Mesodermal cell (in vitro differentiated cells): ENCODE data around the gene SEMA4C.

Source experiments
- H3K27ac ChIP-seq: 2 replicates; pipeline ENCODE4 v1.7.0; 2013; ENCODE audit warnings: mild to moderate bottlenecking, low read depth, low read length, moderate library complexity; ENCODE audit not compliant: severe bottlenecking
- H3K36me3 ChIP-seq: 2 replicates; pipeline ENCODE4 v1.7.1; 2013; ENCODE audit warnings: mild to moderate bottlenecking, low read length, moderate library complexity; ENCODE audit not compliant: control insufficient read depth, insufficient read depth
- H3K4me1 ChIP-seq: one replicate; pipeline ENCODE4 v1.7.1; 2013; ENCODE audit warnings: mild to moderate bottlenecking, low read length; ENCODE audit not compliant: insufficient read depth, control insufficient read depth, poor library complexity, severe bottlenecking
- H3K4me3 ChIP-seq: 2 replicates; pipeline ENCODE4 v1.7.0; 2013; ENCODE audit warnings: low read length, control low read depth, mild to moderate bottlenecking; ENCODE audit not compliant: insufficient read depth, poor library complexity, severe bottlenecking; ENCODE audit errors: extremely low read depth
- H3K9me3 ChIP-seq: 2 replicates; pipeline ENCODE4 v1.7.1; 2013; ENCODE audit warnings: mild to moderate bottlenecking, low read length, moderate library complexity; ENCODE audit not compliant: control insufficient read depth
- WGBS, 2 experiments: methylation state at CpG; one replicate each; pipeline ENCODE4 v1.1.5; 2013; ENCODE audit warnings: missing lambda C conversion rate in 2 of 2; ENCODE audit not compliant: insufficient coverage in 2 of 2; 5-methylcytosine and 5-hydroxymethylcytosine counted together

The SEMA4C gene

GRCh38 chr2:96839293-96839874 is 30.5 kb downstream of the SEMA4C start:
- H3K36me3 ChIP-seq = peaks cover 8% of the 10 kb centered on the region
- H3K4me1 ChIP-seq = no peaks in the 10 kb centered on the region
- 95 to 96% methylated on average over 35 to 42 of the region's 42 CpGs for WGBS, 2 experiments
- H3K4me3 ChIP-seq = no peak overlapping the region
- H3K9me3 ChIP-seq = no peaks in the 10 kb centered on the region
- no peak overlapping the region for H3K27ac ChIP-seq

- H3K9me3 ChIP-seq = no peaks in the 10 kb centered on the region
- WGBS, 2 experiments = 89 to 96% methylated on average over 15 to 22 of the region's 23 CpGs
- no peak overlapping the region for H3K27ac ChIP-seq
- peaks cover 8% of the 10 kb centered on the region for H3K36me3 ChIP-seq
- peaks cover 2% of the 10 kb centered on the region for H3K4me1 ChIP-seq
- H3K4me3 ChIP-seq = no peak overlapping the region
Measured at GRCh38 chr2:96838345-96839292, 31.3 kb downstream of the SEMA4C start.

DNA sequence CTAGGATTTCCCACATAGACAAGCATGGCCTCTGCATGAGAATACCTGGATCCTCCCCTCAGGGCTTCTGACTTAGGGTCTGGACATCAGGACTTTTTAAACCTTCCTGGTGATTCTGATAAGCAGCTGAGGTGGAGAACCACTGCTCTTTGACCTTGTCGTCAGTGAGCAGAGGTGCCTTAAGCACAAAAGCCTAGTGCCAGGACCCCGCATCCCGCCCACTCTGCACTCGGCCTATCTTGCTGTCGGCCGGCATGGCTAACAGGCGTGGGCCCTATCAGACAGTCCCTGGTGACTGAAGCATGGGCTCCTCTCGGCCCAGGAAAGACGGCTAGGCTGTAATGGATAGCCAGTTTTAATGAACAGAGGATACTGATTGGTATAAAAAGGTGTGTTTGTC is 32.3 kb downstream of the SEMA4C start:
- Histone ChIP-seq H3K9me3 (no peaks in the 10 kb centered on the region), H3K4me1 (peaks cover 12% of the 10 kb centered on the region), H3K4me3 (no peak overlapping the region), H3K36me3 (peaks cover 18% of the 10 kb centered on the region), H3K27ac (no peak overlapping the region)
- 90 to 93% methylated on average over 8 to 9 of the region's 9 CpGs for WGBS, 2 experiments

DNA sequence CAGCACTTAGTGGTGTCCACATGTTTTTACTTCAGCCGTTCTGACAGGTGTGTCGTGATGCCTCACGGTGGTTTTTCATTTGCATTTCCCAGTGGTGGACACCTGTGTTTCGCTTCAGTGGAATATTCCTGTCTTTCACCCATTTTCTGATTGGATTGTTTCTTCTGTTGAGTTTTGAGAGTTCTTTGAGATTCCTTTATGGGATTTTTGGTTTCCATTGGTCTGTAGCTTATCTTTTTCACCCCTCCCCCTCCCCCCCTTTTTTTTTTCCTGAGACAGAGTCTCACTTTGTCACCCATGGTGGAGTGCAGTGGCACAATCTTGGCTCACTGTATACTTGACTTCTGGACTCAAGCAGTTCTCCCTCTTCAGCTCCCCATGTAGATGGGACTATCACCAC is 34.0 kb downstream of the SEMA4C start:
- 100% methylated on average over 3 of the region's 4 CpGs for WGBS, 2 experiments
- H3K9me3 ChIP-seq = no peaks in the 10 kb centered on the region
- H3K4me3 ChIP-seq = no peak overlapping the region
- peaks cover 25% of the 10 kb centered on the region for H3K36me3 ChIP-seq
- peaks cover 22% of the 10 kb centered on the region for H3K4me1 ChIP-seq
- H3K27ac ChIP-seq = no peak overlapping the region

DNA sequence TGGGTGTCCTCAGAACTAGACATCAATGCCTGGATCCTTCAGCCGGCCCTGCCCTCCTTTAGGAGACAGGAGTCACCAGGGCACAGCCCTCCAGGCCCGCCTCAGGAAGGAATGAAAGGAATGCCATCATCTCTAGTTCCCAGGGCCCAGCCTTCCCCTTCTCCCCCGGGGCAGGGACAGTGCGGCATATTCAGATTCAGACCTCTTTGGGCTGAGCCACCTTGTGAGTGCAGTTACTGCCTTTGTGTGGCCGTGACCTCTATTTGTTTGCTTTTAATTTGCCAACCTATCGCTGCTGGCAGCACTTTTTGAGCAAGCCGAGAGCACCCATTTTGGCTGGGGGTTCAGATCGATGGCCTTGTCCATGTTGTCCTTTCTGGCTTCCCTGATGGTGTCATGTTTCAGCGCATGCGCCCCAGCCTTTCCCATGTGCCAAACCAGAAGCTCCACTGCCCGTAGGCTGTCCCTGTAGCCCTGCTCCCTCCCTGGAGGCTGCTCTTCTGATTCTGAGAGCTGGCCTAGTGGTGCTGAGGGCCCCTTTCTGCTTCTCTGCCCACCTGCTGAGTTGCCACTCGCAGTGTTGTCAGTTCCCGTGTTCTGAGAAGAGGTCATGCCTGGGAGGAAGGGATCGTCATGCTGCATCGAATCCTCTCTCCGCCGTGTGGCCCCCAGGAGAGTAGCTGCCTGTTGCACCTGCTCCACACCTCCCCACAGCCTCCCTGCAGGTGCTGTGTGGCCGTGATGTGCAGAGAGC is 36.9 kb downstream of the SEMA4C start:
- Histone ChIP-seq H3K27ac (peak overlapping the region; percentile 93), H3K36me3 (peaks cover 41% of the 10 kb centered on the region), H3K9me3 (no peaks in the 10 kb centered on the region), H3K4me3 (no peak overlapping the region), H3K4me1 (peaks cover 22% of the 10 kb centered on the region)
- 24 to 26% methylated on average over 13 to 15 of the region's 18 CpGs for WGBS, 2 experiments

- peaks cover 47% of the 10 kb centered on the region for H3K36me3 ChIP-seq
- 52 to 61% methylated on average over 8 to 10 of the region's 11 CpGs for WGBS, 2 experiments
- no peaks in the 10 kb centered on the region for H3K9me3 ChIP-seq
- peak overlapping the region; percentile 93 for H3K27ac ChIP-seq
- peaks cover 22% of the 10 kb centered on the region for H3K4me1 ChIP-seq
- H3K4me3 ChIP-seq = no peak overlapping the region
Measured at GRCh38 chr2:96832408-96832753, 37.5 kb downstream of the SEMA4C start.

GRCh38 chr2:96831679-96832078 is 38.2 kb downstream of the SEMA4C start:
- peak overlapping the region; percentile 93 for H3K27ac ChIP-seq
- H3K4me1 ChIP-seq = peaks cover 22% of the 10 kb centered on the region
- peaks cover 51% of the 10 kb centered on the region for H3K36me3 ChIP-seq
- 91 to 94% methylated on average over 5 to 7 of the region's 10 CpGs for WGBS, 2 experiments
- H3K4me3 ChIP-seq = no peak overlapping the region
- no peaks in the 10 kb centered on the region for H3K9me3 ChIP-seq

GRCh38 chr2:96830044-96830562 is 39.8 kb downstream of the SEMA4C start:
- 90 to 93% methylated on average over 3 to 4 of the region's 5 CpGs for whole genome bisulfite sequencing, 2 experiments
- H3K4me1 ChIP-seq = peaks cover 22% of the 10 kb centered on the region
- H3K4me3 ChIP-seq = no peak overlapping the region
- H3K27ac ChIP-seq = no peak overlapping the region
- H3K9me3 ChIP-seq = no peaks in the 10 kb centered on the region
- peaks cover 56% of the 10 kb centered on the region for H3K36me3 ChIP-seq

DNA sequence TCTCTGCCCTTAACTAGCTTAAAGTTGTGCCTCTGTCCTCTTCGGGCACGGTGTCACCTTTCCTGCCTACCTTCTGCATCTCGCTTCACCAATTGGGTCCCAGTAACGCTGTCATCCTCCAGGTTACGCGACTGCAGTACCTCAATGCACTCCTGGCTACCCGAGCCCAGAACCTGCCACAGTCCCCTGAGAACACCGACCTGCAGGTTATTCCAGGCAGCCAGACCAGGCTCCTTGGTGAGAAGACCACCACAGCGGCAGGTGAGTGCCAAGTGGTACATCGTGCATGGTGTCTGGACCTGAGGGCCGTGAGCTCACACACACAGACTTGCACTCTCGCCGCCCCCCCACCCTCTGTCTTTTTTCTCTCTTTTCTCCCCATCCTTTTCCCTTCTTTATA is 41.0 kb downstream of the SEMA4C start:
- H3K4me3 ChIP-seq = no peak overlapping the region
- H3K9me3 ChIP-seq = no peaks in the 10 kb centered on the region
- H3K4me1 ChIP-seq = peaks cover 22% of the 10 kb centered on the region
- H3K36me3 ChIP-seq = peaks cover 52% of the 10 kb centered on the region
- H3K27ac ChIP-seq = no peak overlapping the region
- WGBS, 2 experiments = 89 to 96% methylated on average over 9 to 10 of the region's 13 CpGs

GRCh38 chr2:96828436-96828835 is 41.4 kb downstream of the SEMA4C start:
- Histone ChIP-seq H3K36me3 (peaks cover 55% of the 10 kb centered on the region), H3K4me3 (no peak overlapping the region), H3K9me3 (no peaks in the 10 kb centered on the region), H3K27ac (no peak overlapping the region), H3K4me1 (peaks cover 18% of the 10 kb centered on the region)
- WGBS, 2 experiments = 95 to 99% methylated on average over 10 to 14 of the region's 14 CpGs
